ENCODE data around the gene PLEK. TPM values are rescaled to one million over a fixed set of nuclear protein-coding genes. Genes with fewer than 3 reads are reported as not detected.
"Not testable (repeated sequence)": the region's sequence is repeated elsewhere in the genome, so short reads cannot be mapped to it uniquely, and the experiment has no call there.

Gene PLEK
- total RNA-seq, 1 donor from 2014 or later, result not detected

DNA sequence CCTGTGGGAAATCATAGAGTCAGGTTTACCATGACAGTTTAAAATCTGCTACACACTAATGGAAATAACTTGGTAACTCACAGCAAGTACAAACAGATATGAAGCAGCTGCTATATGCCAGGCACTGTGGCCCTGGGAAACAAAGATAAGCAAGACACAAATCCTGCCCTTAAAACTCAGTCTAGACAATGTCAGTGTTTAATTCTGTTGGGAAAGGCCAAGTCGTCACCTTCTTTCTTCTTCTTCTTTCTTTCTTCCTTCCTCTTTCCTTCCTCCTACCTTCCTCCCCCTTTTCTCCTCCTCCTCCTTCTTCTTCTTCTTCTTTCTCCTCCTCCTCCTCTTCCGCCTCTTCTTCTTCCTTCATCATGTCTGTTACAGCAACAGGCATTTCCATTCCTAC, 26.8 kb downstream of the PLEK start:
- Mint-ChIP-seq H3K27ac (ENCODE audit: unreplicated experiment) (no peak overlapping the region), H3K36me3 (ENCODE audit: low read depth, unreplicated experiment) (no peaks in the 10 kb centered on the region), H3K9me3 (ENCODE audit: unreplicated experiment) (no peaks in the 10 kb centered on the region), H3K4me3 (ENCODE audit: unreplicated experiment) (no peak overlapping the region), H3K4me1 (ENCODE audit: low read depth, unreplicated experiment) (no peaks in the 10 kb centered on the region), H3K27me3 (ENCODE audit: low read depth, unreplicated experiment) (peaks cover 22% of the 10 kb centered on the region)
- Histone ChIP-seq H3K9ac (ENCODE audit: low read length) (no peak overlapping the region), H3K27me3 (ENCODE audit: insufficient read depth, low read length) (peaks cover 24% of the 10 kb centered on the region), H3K79me2 (ENCODE audit: insufficient read depth, low read length) (no peaks in the 10 kb centered on the region), H3K27ac (ENCODE audit: low read depth, low read length) (no peak overlapping the region), H3K4me2 (ENCODE audit: low read length) (no peak overlapping the region), H3K4me3 (ENCODE audit: insufficient read depth, low read depth, low read length) (no peak overlapping the region), H3K9me3 (ENCODE audit: insufficient read depth, low read depth, low read length) (no peaks in the 10 kb centered on the region), H3K36me3 (ENCODE audit: insufficient read depth, low read length) (no peaks in the 10 kb centered on the region), H3K4me1 (ENCODE audit: insufficient read depth, low read length) (no peaks in the 10 kb centered on the region), H4K20me1 (ENCODE audit: insufficient read depth, low read length) (no peaks in the 10 kb centered on the region), H2AFZ (ENCODE audit: low read depth, low read length) (no peak overlapping the region)
- TF ChIP-seq, protein P1, sequence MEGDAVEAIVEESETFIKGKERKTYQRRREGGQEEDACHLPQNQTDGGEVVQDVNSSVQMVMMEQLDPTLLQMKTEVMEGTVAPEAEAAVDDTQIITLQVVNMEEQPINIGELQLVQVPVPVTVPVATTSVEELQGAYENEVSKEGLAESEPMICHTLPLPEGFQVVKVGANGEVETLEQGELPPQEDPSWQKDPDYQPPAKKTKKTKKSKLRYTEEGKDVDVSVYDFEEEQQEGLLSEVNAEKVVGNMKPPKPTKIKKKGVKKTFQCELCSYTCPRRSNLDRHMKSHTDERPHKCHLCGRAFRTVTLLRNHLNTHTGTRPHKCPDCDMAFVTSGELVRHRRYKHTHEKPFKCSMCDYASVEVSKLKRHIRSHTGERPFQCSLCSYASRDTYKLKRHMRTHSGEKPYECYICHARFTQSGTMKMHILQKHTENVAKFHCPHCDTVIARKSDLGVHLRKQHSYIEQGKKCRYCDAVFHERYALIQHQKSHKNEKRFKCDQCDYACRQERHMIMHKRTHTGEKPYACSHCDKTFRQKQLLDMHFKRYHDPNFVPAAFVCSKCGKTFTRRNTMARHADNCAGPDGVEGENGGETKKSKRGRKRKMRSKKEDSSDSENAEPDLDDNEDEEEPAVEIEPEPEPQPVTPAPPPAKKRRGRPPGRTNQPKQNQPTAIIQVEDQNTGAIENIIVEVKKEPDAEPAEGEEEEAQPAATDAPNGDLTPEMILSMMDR (IDR thresholded peaks at IDR 0.05; ENCODE audit: insufficient read depth, low read depth, low read length), result no peak
- no peak for TF ChIP-seq EZH2 (IDR thresholded peaks at IDR 0.05; ENCODE audit: insufficient read depth, low read length)
- no peak for FAIRE-seq
- no peak for DNase-seq (ENCODE audit: low read depth)

DNA sequence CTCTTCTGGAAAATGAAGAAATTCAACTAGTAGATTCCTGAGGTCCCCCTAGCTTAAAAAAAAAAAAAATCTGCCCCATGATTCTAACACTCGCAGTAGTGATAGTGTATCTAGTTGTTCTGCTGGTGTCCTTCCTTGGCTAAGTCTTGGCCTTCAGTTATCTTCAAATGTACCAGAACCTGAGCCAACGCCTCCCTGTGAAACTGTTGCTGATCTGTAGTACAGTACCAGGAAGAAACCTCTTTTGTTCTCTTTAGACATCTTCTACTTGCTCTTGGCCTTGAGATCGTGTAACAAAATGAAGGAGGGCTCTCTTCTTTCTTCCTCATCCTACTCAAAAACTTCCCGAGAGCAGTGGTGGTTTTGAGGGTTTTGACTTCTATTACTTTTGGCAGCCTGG, 31.0 kb downstream of the PLEK start:
- Histone ChIP-seq H3K4me3 (ENCODE audit: insufficient read depth, low read depth, low read length) (no peak overlapping the region), H3K9ac (ENCODE audit: low read length) (no peak overlapping the region), H3K4me1 (ENCODE audit: insufficient read depth, low read length) (no peaks in the 10 kb centered on the region), H2AFZ (ENCODE audit: low read depth, low read length) (no peak overlapping the region), H3K27ac (ENCODE audit: low read depth, low read length) (no peak overlapping the region), H3K4me2 (ENCODE audit: low read length) (no peak overlapping the region), H3K9me3 (ENCODE audit: insufficient read depth, low read depth, low read length) (no peaks in the 10 kb centered on the region), H3K36me3 (ENCODE audit: insufficient read depth, low read length) (no peaks in the 10 kb centered on the region), H3K27me3 (ENCODE audit: insufficient read depth, low read length) (peaks cover 8% of the 10 kb centered on the region), H3K79me2 (ENCODE audit: insufficient read depth, low read length) (no peaks in the 10 kb centered on the region), H4K20me1 (ENCODE audit: insufficient read depth, low read length) (no peaks in the 10 kb centered on the region)
- DNase-seq (ENCODE audit: low read depth) (no peak), FAIRE-seq (no peak)
- TF ChIP-seq, protein P1 (IDR thresholded peaks at IDR 0.05; ENCODE audit: insufficient read depth, low read depth, low read length), result no peak
- TF ChIP-seq EZH2 (IDR thresholded peaks at IDR 0.05; ENCODE audit: insufficient read depth, low read length), result no peak
- H3K4me3 Mint-ChIP-seq (ENCODE audit: unreplicated experiment), result no peak overlapping the region
- H3K27me3 Mint-ChIP-seq (ENCODE audit: low read depth, unreplicated experiment), result peaks cover 14% of the 10 kb centered on the region
- no peak overlapping the region for H3K27ac Mint-ChIP-seq (ENCODE audit: unreplicated experiment)
- H3K36me3 Mint-ChIP-seq (ENCODE audit: low read depth, unreplicated experiment), result no peaks in the 10 kb centered on the region
- H3K4me1 Mint-ChIP-seq (ENCODE audit: low read depth, unreplicated experiment), result no peaks in the 10 kb centered on the region
- peaks cover 12% of the 10 kb centered on the region for H3K9me3 Mint-ChIP-seq (ENCODE audit: unreplicated experiment)

DNA sequence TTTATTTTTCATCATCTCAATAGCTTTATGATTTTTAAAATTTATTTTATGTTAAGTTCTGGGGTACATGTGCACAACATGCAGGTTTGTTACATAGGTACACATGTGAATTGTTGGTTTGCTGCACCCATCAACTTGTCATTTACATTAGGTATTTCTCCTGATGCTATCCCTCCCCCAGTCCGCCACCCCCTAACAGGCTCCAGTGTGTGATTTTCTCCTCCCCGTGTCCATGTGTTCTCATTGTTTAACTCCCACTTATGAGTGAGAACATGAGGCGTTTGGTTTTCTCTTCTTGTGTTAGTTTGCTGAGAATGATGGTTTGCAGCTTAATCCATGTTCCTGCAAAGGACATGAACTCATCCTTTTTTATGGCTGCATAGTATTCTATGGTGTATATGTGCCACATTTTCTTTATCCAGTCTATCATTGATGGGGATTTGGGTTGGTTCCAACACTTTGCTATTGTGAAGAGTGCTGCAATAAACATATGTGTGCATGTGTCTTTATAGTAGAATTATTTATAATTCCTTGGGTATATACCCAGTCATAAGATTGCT, 32.7 kb downstream of the PLEK start:
- not testable (repeated sequence) for H3K36me3 Mint-ChIP-seq (ENCODE audit: low read depth, unreplicated experiment); FAIRE-seq; H3K9ac ChIP-seq (ENCODE audit: low read length); H3K27me3 ChIP-seq (ENCODE audit: insufficient read depth, low read length); H3K79me2 ChIP-seq (ENCODE audit: insufficient read depth, low read length); H3K27ac Mint-ChIP-seq (ENCODE audit: unreplicated experiment); H3K4me3 Mint-ChIP-seq (ENCODE audit: unreplicated experiment); H2AFZ ChIP-seq (ENCODE audit: low read depth, low read length); H3K9me3 ChIP-seq (ENCODE audit: insufficient read depth, low read depth, low read length); H3K4me1 ChIP-seq (ENCODE audit: insufficient read depth, low read length); H4K20me1 ChIP-seq (ENCODE audit: insufficient read depth, low read length); DNase-seq (ENCODE audit: low read depth); H3K4me1 Mint-ChIP-seq (ENCODE audit: low read depth, unreplicated experiment); H3K27ac ChIP-seq (ENCODE audit: low read depth, low read length); H3K36me3 ChIP-seq (ENCODE audit: insufficient read depth, low read length); H3K4me3 ChIP-seq (ENCODE audit: insufficient read depth, low read depth, low read length); H3K4me2 ChIP-seq (ENCODE audit: low read length)
- H3K27me3 Mint-ChIP-seq (ENCODE audit: low read depth, unreplicated experiment), result peaks cover 15% of the 10 kb centered on the region
- peaks cover 21% of the 10 kb centered on the region for H3K9me3 Mint-ChIP-seq (ENCODE audit: unreplicated experiment)
